Brain microvascular endothelial cell (primary cell): ENCODE results near the gene A3GALT2.

Experiments used
- DNase-seq: peaks from one replicate; pipeline ENCODE4 v3.0.0-alpha.2; 2020
- H3K27ac ChIP-seq: fragments of 250-450 bp; sonication (Bioruptor Pico); 2 replicates; pipeline ENCODE4 v1.5.1; 2020; ENCODE audit warnings: mild to moderate bottlenecking, moderate library complexity
- H3K27me3 ChIP-seq: fragments of 250-450 bp; sonication (Bioruptor Pico); replicated peaks from 2 replicates; pipeline ENCODE4 v1.5.1; 2020; ENCODE audit warnings: mild to moderate bottlenecking
- H3K36me3 ChIP-seq: fragments of 250-450 bp; sonication (Bioruptor Pico); replicated peaks from 2 replicates; pipeline ENCODE4 v1.5.1; 2020; ENCODE audit warnings: mild to moderate bottlenecking
- H3K4me3 ChIP-seq: 2 replicates; pipeline ENCODE4 v1.5.1; 2011; ENCODE audit warnings: low read depth, mild to moderate bottlenecking, control low read depth, low read length, moderate library complexity
- CTCF ChIP-seq: IDR thresholded peaks from 2 replicates; pipeline ENCODE4 v1.5.1; 2011; ENCODE audit warnings: low read depth, mild to moderate bottlenecking, moderate library complexity, low read length, control low read depth, inconsistent platforms; ENCODE audit errors: missing control alignments
- in situ Hi-C: cut with HindIII; loops from 2 replicates; pipeline ENCODE4 v1.10.0; 2017; ENCODE audit warnings: low sequenced_read_pairs, low pct_ligation_motif_present

A3GALT2 gene

GRCh38 chr1:33320619-33321165 is at the start of gene A3GALT2:
A3GALT2 (minus strand) TSS chr1:33321098; CDS start chr1:33321098, 0 bp downstream.
- Histone ChIP-seq H3K36me3 (peaks cover 33% of the 10 kb centered on the region), H3K27me3 (no peaks in the 10 kb centered on the region), H3K27ac (no peak within 1 kb of the TSS), H3K4me3 (no peak within 1 kb of the TSS)
- in situ Hi-C loops = no loop called here
- TF ChIP-seq CTCF = no peak
- DNase-seq = no peak

- H3K4me3 ChIP-seq = no peak overlapping the region
- H3K27ac ChIP-seq = no peak overlapping the region
- no peak for TF ChIP-seq CTCF
- H3K36me3 ChIP-seq = peaks cover 55% of the 10 kb centered on the region
- in situ Hi-C loops = no loop called here
- no peaks in the 10 kb centered on the region for H3K27me3 ChIP-seq
- DNase-seq = no peak
Observed at GRCh38 chr1:33370301-33370700, 49.4 kb upstream of the A3GALT2 start.

- no peak for DNase-seq
- peaks cover 51% of the 10 kb centered on the region for H3K36me3 ChIP-seq
Observed at GRCh38 chr1:33369764-33370163, 48.9 kb upstream of the A3GALT2 start.

GRCh38 chr1:33369081-33369480 is 48.2 kb upstream of the A3GALT2 start:
- Histone ChIP-seq H3K27ac (no peak overlapping the region), H3K36me3 (peaks cover 50% of the 10 kb centered on the region), H3K4me3 (no peak overlapping the region), H3K27me3 (no peaks in the 10 kb centered on the region)
- TF ChIP-seq CTCF = no peak
- DNase-seq = no peak
- in situ Hi-C loops = no loop called here

More at GRCh38 chr1:33369764-33370163, 48.9 kb upstream of the A3GALT2 start:
- no peak overlapping the region for H3K4me3 ChIP-seq
- H3K27ac ChIP-seq = no peak overlapping the region
- in situ Hi-C loops = no loop called here
- TF ChIP-seq CTCF = no peak
- no peaks in the 10 kb centered on the region for H3K27me3 ChIP-seq

- Histone ChIP-seq H3K27me3 (no peaks in the 10 kb centered on the region), H3K36me3 (peaks cover 44% of the 10 kb centered on the region), H3K27ac (no peak overlapping the region), H3K4me3 (no peak overlapping the region)
- no peak for DNase-seq
- in situ Hi-C loops = no loop called here
- TF ChIP-seq CTCF = no peak
Observed at GRCh38 chr1:33368431-33368830, 47.5 kb upstream of the A3GALT2 start.
